GM21529 (cell line): Measurements from ENCODE around the gene OR6N2.

Source experiments
- ATAC-seq: cut with Tn5 transposase; IDR thresholded peaks from one replicate; pipeline ENCODE4 v1.9.1; 2021; ENCODE audit not compliant: unreplicated experiment

OR6N2 gene

GRCh38 chr1:158771950-158772866, 8.8 kb downstream of the OR6N2 start, which contains the start of gene OR6N1:
Gene OR6N1, minus strand, starts transcription at chr1:158772195. Its CDS starts 5,513 bp downstream, at chr1:158766682.
- ATAC-seq: no peak

DNA sequence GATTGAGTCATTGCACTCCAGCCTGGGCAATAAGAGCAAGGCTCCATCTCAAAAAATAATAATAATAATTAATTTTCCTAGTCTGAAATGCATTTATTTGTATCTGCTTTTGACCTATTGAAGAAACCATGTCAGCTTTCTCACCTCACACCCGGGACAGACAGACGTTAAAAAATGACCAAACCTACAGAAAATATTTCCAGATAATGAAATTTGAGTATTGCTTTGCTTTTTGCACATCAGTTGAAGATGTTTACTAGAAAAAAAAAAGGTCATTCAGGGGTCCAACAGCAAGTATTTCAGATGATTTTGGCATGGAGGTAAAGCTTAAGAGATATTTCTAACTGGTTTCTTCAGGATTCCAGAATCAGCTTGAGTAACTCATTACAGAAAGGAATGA, 26.6 kb downstream of the OR6N2 start, which contains the start of gene OR6K6:
TSS of gene OR6K6 (plus strand) at position 301 of the 400 bp plus-strand sequence. CDS start 168 bp downstream, outside the sequence.
- ATAC-seq: no peak

- ATAC-seq: no peak
Observed at GRCh38 chr1:158752155-158752712, 28.8 kb downstream of the OR6N2 start.

- no peak for ATAC-seq
Observed at GRCh38 chr1:158735848-158736247, 45.2 kb downstream of the OR6N2 start.

DNA sequence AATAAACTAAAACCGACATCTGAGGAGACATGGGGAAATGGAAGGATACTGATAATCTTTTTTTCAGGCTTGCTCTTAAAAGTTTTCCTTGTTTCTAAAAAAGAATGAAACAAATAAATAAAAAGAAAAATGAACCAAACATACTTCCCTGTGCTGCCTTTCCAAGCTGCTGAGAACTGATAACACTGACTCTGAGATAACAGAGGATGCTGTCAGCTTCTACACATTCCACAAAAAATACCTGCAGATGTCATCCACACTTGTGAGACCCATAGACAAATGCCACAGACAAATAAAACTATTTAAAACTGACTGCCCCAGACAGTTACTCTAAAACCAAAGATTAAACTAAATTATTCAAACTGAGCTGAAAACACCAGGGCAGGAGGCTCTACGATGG, 48.5 kb downstream of the OR6N2 start:
- ATAC-seq: no peak

- ATAC-seq: no peak
Observed at GRCh38 chr1:158731707-158732106, 49.3 kb downstream of the OR6N2 start.

DNA sequence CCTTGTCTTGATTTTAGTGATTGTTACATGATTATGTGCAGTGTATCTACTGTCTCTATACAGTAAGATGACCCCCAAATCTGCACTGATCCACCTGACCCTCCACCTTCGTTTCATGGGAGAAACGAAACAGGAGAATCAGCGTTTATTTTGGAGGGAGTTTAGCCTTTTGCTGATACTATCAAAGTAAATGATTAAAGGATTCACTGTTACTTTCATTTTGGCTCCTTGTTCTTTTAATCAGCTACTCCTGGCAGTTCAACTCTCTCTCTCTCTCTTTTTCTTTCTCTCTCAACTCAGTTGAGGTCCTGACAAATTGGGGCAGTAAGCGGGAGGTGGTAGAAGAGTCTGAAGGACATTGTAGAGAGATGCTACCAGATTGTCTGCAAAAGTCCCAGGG, 50.6 kb downstream of the OR6N2 start:
- no peak for ATAC-seq

DNA sequence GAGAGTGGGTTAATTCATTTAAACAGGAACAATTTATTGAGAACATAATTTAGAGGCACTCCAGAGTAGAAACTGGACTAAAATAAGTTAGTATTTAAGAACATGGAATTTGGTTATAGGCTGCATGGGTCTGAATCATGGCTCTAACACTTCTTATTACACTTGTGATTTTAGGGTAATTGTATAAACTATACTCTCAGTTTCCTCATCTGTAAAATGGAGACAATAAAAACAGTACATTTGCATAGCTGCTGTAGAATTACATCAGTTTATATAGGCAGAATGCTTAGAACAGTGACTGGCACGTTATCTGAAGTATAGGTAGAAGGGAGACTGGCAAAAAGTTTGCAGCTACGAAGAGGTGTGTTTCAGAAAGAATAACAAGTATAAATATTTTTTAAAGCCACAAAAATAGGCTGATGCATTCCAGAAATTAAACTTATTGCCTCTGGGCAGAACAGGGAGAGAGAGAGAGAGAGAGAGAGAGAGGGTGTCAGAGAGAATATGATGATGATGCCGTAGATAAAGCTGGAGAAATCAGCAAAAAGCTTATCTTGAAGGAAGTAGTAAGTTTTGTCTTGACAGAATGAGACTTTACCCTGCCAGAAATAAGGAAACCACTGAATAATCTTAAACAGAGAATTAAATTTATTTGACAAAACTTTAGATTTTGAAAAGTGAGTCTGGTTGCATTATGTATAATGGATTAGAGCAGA, 52.3 kb downstream of the OR6N2 start:
- ATAC-seq: no peak

DNA sequence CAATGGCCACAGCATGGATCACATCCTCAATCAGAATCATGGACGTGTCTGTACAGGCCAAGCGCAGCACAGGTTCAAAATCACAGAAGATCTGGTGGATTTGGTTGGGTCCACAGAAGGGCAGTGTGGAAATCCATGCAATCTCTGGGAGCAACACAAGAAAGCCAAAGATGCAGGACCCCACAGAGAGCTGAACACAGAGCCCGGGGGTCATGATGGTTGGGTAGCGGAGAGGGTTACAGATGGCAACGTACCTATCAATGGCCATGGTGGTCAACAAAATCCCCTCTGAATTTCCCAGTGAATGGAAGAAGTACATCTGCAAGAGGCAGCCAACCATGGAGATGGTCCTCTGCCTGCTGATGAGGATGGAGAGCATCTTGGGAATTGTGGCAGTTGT, 56.6 kb downstream of the OR6N2 start:
- no peak for ATAC-seq
